H1 (cell line): ENCODE measurements around the gene LYPD4. TPM values are rescaled to one million over a fixed set of nuclear protein-coding genes. Genes with fewer than 3 reads are reported as not detected.

Source experiments
- BACH1 ChIP-seq: IDR thresholded peaks from 2 replicates; pipeline ENCODE4 v1.6.1; 2012; ENCODE audit warnings: low read length, improper control_type of control experiment
- BRCA1 ChIP-seq: IDR thresholded peaks from 2 replicates; pipeline ENCODE4 v1.6.1; 2012; ENCODE audit warnings: low read depth, low read length, improper control_type of control experiment
- CBX8 ChIP-seq: fragments of 300-800, 300-1000 bp; sonication (generic); IDR thresholded peaks from 2 replicates; pipeline ENCODE4 v1.7.1; 2016; ENCODE audit warnings: low read depth, low read length, borderline replicate concordance
- CHD1 ChIP-seq: IDR thresholded peaks from 2 replicates; pipeline ENCODE4 v1.6.1; 2012; ENCODE audit warnings: low read depth, low read length, improper control_type of control experiment
- CHD2 ChIP-seq: IDR thresholded peaks from 2 replicates; pipeline ENCODE4 v1.6.1; 2012; ENCODE audit warnings: low read length, improper control_type of control experiment
- CREB1 ChIP-seq: IDR thresholded peaks from 2 replicates; pipeline ENCODE4 v1.6.1; 2012; ENCODE audit warnings: inconsistent platforms
- EGR1 ChIP-seq: IDR thresholded peaks from 2 replicates; pipeline ENCODE4 v1.6.1; 2011; ENCODE audit warnings: low read depth, low read length, borderline replicate concordance
- EP300 ChIP-seq, 2 experiments: IDR thresholded peaks; 1 replicate in 1 of 2; 2 replicates in 1 of 2; pipeline ENCODE4 v1.6.1; 2011 to 2012; ENCODE audit warnings: low read depth in 2 of 2, low read length in 2 of 2, mild to moderate bottlenecking in 2 of 2, borderline replicate concordance in 1 of 2, inconsistent platforms in 1 of 2, moderate library complexity in 1 of 2
- FOSL1 ChIP-seq: IDR thresholded peaks from 2 replicates; pipeline ENCODE4 v1.6.1; 2011; ENCODE audit warnings: mild to moderate bottlenecking, low read depth, low read length, moderate library complexity; ENCODE audit not compliant: insufficient read depth
- GABPA ChIP-seq: IDR thresholded peaks from 2 replicates; pipeline ENCODE4 v1.6.1; 2011; ENCODE audit warnings: mild to moderate bottlenecking, low read length, moderate library complexity, borderline replicate concordance; ENCODE audit not compliant: insufficient read depth
- GTF2F1 ChIP-seq: IDR thresholded peaks from 2 replicates; pipeline ENCODE4 v1.6.1; 2012; ENCODE audit warnings: low read depth, low read length, improper control_type of control experiment, borderline replicate concordance
- JUN ChIP-seq: IDR thresholded peaks from 2 replicates; pipeline ENCODE4 v1.6.1; 2011; ENCODE audit warnings: low read depth, mild to moderate bottlenecking, improper control_type of control experiment, low read length
- KDM4A ChIP-seq: IDR thresholded peaks from one replicate; pipeline ENCODE4 v1.7.1; 2012; ENCODE audit warnings: low read depth, mild to moderate bottlenecking, moderate library complexity, low read length, inconsistent platforms; ENCODE audit not compliant: severe bottlenecking
- NANOG ChIP-seq: IDR thresholded peaks from 2 replicates; pipeline ENCODE4 v1.6.1; 2011; ENCODE audit warnings: low read length, low read depth, mild to moderate bottlenecking, inconsistent platforms; ENCODE audit not compliant: insufficient read depth, poor library complexity, severe bottlenecking
- PHF8 ChIP-seq: fragments of 200-600 bp; sonication (generic); conservative IDR thresholded peaks from 2 replicates; pipeline ENCODE4 v1.7.1; 2012; ENCODE audit warnings: low read depth, mild to moderate bottlenecking, inconsistent platforms, low read length, moderate library complexity
- SIN3A ChIP-seq, 2 experiments: IDR thresholded peaks in 1 of 2; conservative IDR thresholded peaks in 1 of 2; 2 replicates each; pipeline ENCODE4 v1.6.1; 2011 to 2012; ENCODE audit warnings: low read length in 2 of 2, improper control_type of control experiment in 1 of 2, low read depth in 1 of 2, mild to moderate bottlenecking in 1 of 2
- SIRT6 ChIP-seq: IDR thresholded peaks from one replicate; pipeline ENCODE4 v1.7.1; 2012; ENCODE audit warnings: low read length, inconsistent platforms
- SP4 ChIP-seq: IDR thresholded peaks from 2 replicates; pipeline ENCODE4 v1.6.1; 2012; ENCODE audit warnings: low read length, inconsistent platforms
- TBP ChIP-seq: IDR thresholded peaks from 2 replicates; pipeline ENCODE4 v1.6.1; 2011; ENCODE audit warnings: low read depth, low read length, improper control_type of control experiment
- polyA plus RNA-seq, 7 experiments: library from polyadenylated mRNA; depleted of rRNA in 3 of 7; stranded (reverse) in 5 of 7; unstranded in 2 of 7; fragments of >200 nt in 5 of 7; fragments of 200-250 nt in 2 of 7; gene quantifications; 1 replicate in 5 of 7; 2 replicates in 1 of 7; 4 replicates in 1 of 7; pipeline versions ENCODE4 v1.2.1 to v1.2.3, GENCODE V29; 2011 to 2013; ENCODE audit warnings: missing spikeins in 2 of 7, mixed read lengths in 2 of 7
- total RNA-seq: library from RNA; stranded (reverse); fragmentation: NEBNext Ultra II Directional; extraction: Animal tissue kit (Norgen Biotek cat#: 25700); gene quantifications from 2 replicates; pipeline ENCODE4 v1.2.1, GENCODE V29; 2021
- TF ChIP-seq, protein P1 (sequence below): IDR thresholded peaks from 2 replicates; pipeline ENCODE4 v1.6.1; 2012; ENCODE audit warnings: inconsistent platforms
- TF ChIP-seq, protein P2 (sequence below), 3 experiments: IDR thresholded peaks; 1 replicate in 2 of 3; 2 replicates in 1 of 3; pipeline versions ENCODE4 v1.5.1 to v1.6.1; 2011; ENCODE audit warnings: low read length in 3 of 3, mild to moderate bottlenecking in 3 of 3, inconsistent platforms in 2 of 3, low read depth in 1 of 3, moderate library complexity in 1 of 3; ENCODE audit not compliant: insufficient read depth in 1 of 3; ENCODE audit errors: control extremely low read depth in 1 of 3

Gene LYPD4
- total and polyA plus RNA-seq, 2 of the 8 experiments (the other 6 are each of a cell fraction or from before 2014, with no cell fraction given): 0.06 TPM; not detected in 1

DNA sequence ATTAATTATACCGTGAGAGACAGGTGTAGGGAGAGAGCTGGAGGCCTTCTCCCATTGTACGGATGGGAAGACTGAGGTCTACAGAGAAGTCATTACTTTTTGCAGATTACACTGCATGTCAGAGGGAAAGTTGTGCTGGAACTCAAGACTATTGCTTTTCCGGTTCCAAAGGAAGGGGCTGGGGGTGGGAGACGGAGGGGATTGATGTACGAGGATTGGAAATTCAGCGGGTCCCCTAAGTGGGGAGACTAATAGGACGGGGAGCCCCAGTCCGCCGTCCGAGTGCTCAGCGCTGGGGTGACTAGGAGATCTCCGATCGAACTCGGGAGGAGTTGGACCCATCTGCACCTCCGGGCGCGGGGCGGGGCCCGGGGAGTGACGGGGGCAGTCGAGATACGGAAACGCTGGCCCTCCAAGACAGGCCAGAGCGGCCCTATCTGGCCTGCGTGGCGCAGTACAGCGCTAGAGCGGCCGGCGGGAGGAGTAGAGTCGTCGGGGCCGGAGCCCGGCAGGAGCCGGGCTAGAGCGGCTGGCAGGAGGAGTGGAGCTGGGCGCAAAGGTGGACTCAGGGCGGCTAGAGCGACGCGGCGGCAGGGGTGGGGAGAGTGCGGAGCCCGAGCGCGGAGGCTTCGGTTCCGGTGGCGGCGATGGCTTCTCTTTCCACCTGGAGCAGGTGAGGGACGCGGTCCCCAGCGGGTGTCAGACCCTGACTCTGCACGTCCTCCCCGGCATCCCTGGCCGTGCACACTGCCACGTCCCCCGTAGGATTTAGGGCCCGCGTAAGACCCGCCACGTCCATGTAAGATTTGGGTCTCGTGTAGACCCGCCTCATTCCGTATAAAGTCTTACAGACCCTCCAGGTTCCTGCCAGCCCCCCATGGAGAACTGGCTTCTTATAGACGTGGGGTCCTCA is 39.6 kb upstream of the LYPD4 start (continued):
- TF ChIP-seq GABPA (peak; percentile 69; the same call in 1 of the 2 replicates), GTF2F1 (no peak), KDM4A (peak; percentile 89), NANOG (no peak), SIN3A (conservative IDR thresholded peaks at IDR 0.05 in 1 of 2, IDR thresholded peaks at IDR 0.05 in 1 of 2; ENCODE audit: low read depth in 1 of 2, low read length in 2 of 2) (peak; percentile 92 to 93; a peak in 2 of 4 replicates), CREB1 (peak; percentile 57; the same call in 1 of the 2 replicates), SIRT6 (no peak), PHF8 (0 out of 2 replicates have a peak, but pooled peaks have one; percentile 27), CHD2 (no peak), CBX8 (no peak), FOSL1 (no peak), BACH1 (no peak), SP4 (no peak), BRCA1 (no peak), TBP (peak; percentile 80), EGR1 (peak; percentile 99), EP300 (IDR thresholded peaks at IDR 0.05; ENCODE audit: borderline replicate concordance in 1 of 2, low read depth in 2 of 2, low read length in 2 of 2) (peak in 1 of 2 experiments; percentile 85; a peak in 1 of 3 replicates), JUN (no peak), CHD1 (no peak)
- TF ChIP-seq, protein P1, sequence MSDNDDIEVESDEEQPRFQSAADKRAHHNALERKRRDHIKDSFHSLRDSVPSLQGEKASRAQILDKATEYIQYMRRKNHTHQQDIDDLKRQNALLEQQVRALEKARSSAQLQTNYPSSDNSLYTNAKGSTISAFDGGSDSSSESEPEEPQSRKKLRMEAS: peak; percentile 53; the same call in 1 of the 2 replicates
- TF ChIP-seq, protein P2, sequence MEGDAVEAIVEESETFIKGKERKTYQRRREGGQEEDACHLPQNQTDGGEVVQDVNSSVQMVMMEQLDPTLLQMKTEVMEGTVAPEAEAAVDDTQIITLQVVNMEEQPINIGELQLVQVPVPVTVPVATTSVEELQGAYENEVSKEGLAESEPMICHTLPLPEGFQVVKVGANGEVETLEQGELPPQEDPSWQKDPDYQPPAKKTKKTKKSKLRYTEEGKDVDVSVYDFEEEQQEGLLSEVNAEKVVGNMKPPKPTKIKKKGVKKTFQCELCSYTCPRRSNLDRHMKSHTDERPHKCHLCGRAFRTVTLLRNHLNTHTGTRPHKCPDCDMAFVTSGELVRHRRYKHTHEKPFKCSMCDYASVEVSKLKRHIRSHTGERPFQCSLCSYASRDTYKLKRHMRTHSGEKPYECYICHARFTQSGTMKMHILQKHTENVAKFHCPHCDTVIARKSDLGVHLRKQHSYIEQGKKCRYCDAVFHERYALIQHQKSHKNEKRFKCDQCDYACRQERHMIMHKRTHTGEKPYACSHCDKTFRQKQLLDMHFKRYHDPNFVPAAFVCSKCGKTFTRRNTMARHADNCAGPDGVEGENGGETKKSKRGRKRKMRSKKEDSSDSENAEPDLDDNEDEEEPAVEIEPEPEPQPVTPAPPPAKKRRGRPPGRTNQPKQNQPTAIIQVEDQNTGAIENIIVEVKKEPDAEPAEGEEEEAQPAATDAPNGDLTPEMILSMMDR (IDR thresholded peaks at IDR 0.05; ENCODE audit: control extremely low read depth in 1 of 3, insufficient read depth in 1 of 3, low read depth in 1 of 3, low read length in 3 of 3): no peak; a peak in 1 of 4 replicates
